A549 treated with Mapracorat at 1 μM for 4 hours (cell line): Measurements from ENCODE around the gene OR12D3. TPM values are rescaled to one million over a fixed set of nuclear protein-coding genes. Genes with fewer than 3 reads are reported as not detected.

Source experiments
- total RNA-seq: library from RNA; stranded (reverse); fragments of 200-300 nt; extraction: Qiagen RNA extraction; gene quantifications from 5 replicates; pipeline ENCODE4 v1.2.3, GENCODE V29; 2022

Gene OR12D3
- not detected in 5 replicates for total RNA-seq

GRCh38 chr6:29375191-29375590, at the start of gene OR12D3:
OR12D3 (minus strand) TSS chr6:29375291; CDS start chr6:29375287, 4 bp downstream.

GRCh38 chr6:29414588-29414987, 39.5 kb upstream of the OR12D3 start, which contains the start of gene OR12D1:
OR12D1 (plus strand) TSS chr6:29414928.

GRCh38 chr6:29395331-29395730, 20.2 kb upstream of the OR12D3 start, which contains the start of gene OR12D2:
OR12D2 (plus strand) TSS chr6:29395631; CDS start chr6:29396700, 1,069 bp downstream.

GRCh38 chr6:29368765-29369164, 6.3 kb downstream of the OR12D3 start, which contains the start of gene OR5V1:
OR5V1 (minus strand) TSS chr6:29368865; CDS start chr6:29356195, 12,670 bp downstream.

Other genes starting within 250 kb of the OR12D3 start
- not detected in 5 replicates for gene OR2J2, start 204.4 kb downstream of the OR12D3 start, total RNA-seq
- not detected in 5 replicates for gene OR14J1, start 73.6 kb downstream of the OR12D3 start, total RNA-seq
- not detected in 5 replicates for gene OR5V1, start 6.4 kb downstream of the OR12D3 start, total RNA-seq
- not detected in 5 replicates for gene OR12D2, start 20.3 kb upstream of the OR12D3 start, total RNA-seq
- not detected in 5 replicates for gene OR12D1, start 39.6 kb upstream of the OR12D3 start, total RNA-seq
- gene OR10C1, start 64.0 kb upstream of the OR12D3 start, total RNA-seq, result not detected in 5 replicates
- gene OR11A1, start 81.8 kb upstream of the OR12D3 start, total RNA-seq, result not detected in 5 replicates
- gene OR2H1, start 81.9 kb upstream of the OR12D3 start, total RNA-seq, result not detected in 5 replicates
- gene MAS1L, start 112.7 kb upstream of the OR12D3 start, total RNA-seq, result not detected in 5 replicates
- gene UBD, start 184.4 kb upstream of the OR12D3 start, total RNA-seq, result 0.33 to 1.0 TPM (median 0.87 TPM) in 5 replicates
- not detected in 5 replicates for gene OR2H2, start 209.8 kb upstream of the OR12D3 start, total RNA-seq